ENCODE results near the gene FREM1. TPM values are rescaled to one million over a fixed set of nuclear protein-coding genes. Genes with fewer than 3 reads are reported as not detected.

FREM1 gene
- total RNA-seq, 1 donor from 2014 or later: not detected

DNA sequence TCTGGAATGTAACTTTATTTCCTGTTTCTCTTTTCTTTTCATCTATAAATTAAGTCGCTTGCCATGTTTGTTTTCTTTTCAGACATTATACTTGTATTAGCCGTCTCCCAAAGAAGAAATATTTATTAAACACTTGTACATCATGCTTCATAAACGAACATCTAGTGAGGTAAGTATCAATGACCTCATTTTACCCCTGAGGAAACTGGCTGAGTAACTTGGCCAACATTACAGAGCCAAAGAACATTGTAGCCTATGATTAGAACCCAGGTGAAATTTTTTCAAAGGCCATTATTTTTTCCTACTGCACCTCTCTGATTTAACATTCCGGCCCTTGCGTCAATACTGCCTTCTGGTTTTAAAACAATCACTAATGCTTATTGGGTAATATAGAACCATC lies 4.2 kb downstream of the FREM1 start:
- no peak for ATAC-seq (ENCODE audit: low read depth)
- POLR2A ChIA-PET: no interaction called here
- TF ChIP-seq, protein P1, sequence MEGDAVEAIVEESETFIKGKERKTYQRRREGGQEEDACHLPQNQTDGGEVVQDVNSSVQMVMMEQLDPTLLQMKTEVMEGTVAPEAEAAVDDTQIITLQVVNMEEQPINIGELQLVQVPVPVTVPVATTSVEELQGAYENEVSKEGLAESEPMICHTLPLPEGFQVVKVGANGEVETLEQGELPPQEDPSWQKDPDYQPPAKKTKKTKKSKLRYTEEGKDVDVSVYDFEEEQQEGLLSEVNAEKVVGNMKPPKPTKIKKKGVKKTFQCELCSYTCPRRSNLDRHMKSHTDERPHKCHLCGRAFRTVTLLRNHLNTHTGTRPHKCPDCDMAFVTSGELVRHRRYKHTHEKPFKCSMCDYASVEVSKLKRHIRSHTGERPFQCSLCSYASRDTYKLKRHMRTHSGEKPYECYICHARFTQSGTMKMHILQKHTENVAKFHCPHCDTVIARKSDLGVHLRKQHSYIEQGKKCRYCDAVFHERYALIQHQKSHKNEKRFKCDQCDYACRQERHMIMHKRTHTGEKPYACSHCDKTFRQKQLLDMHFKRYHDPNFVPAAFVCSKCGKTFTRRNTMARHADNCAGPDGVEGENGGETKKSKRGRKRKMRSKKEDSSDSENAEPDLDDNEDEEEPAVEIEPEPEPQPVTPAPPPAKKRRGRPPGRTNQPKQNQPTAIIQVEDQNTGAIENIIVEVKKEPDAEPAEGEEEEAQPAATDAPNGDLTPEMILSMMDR (IDR thresholded peaks at IDR 0.05): no peak
- no peak overlapping the region for H3K4me3 Mint-ChIP-seq
- H3K27me3 Mint-ChIP-seq: no peaks in the 10 kb centered on the region
- no peaks in the 10 kb centered on the region for H3K9me3 Mint-ChIP-seq
- H3K36me3 Mint-ChIP-seq (ENCODE audit: low read depth): no peaks in the 10 kb centered on the region
- CTCF ChIA-PET: no interaction called here
- no peak for DNase-seq
- no peaks in the 10 kb centered on the region for H3K4me1 Mint-ChIP-seq
- intact Hi-C loops (cut with micrococcal nuclease): no loop called here
- no peak overlapping the region for H3K27ac Mint-ChIP-seq

DNA sequence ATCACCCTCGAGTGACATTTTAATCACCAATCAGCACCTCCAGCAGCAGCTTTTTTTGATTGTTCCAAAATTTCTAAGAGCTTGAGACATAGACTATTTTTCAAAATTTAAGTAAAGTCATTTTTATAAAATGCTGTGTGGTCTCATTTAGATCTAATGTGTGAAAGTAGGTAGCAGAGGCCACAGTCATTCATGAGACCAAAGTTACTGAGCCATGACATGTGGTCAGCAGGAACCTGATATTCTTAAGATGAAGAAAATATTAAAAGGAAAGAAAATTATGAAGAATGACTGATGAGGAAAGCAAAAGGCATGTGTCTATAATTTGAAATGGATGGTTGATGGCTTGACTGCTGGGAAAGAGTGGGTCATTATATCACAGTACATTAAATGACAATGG lies 7.2 kb downstream of the FREM1 start:
- H3K4me1 Mint-ChIP-seq: no peaks in the 10 kb centered on the region
- H3K27me3 Mint-ChIP-seq: no peaks in the 10 kb centered on the region
- POLR2A ChIA-PET: no interaction called here
- intact Hi-C loops (cut with micrococcal nuclease): no loop called here
- no peak for DNase-seq
- H3K36me3 Mint-ChIP-seq (ENCODE audit: low read depth): no peaks in the 10 kb centered on the region
- no peak overlapping the region for H3K4me3 Mint-ChIP-seq
- no peak overlapping the region for H3K27ac Mint-ChIP-seq
- ATAC-seq (ENCODE audit: low read depth): no peak
- H3K9me3 Mint-ChIP-seq: no peaks in the 10 kb centered on the region
- TF ChIP-seq, protein P1 (IDR thresholded peaks at IDR 0.05): no peak
- CTCF ChIA-PET: no interaction called here

DNA sequence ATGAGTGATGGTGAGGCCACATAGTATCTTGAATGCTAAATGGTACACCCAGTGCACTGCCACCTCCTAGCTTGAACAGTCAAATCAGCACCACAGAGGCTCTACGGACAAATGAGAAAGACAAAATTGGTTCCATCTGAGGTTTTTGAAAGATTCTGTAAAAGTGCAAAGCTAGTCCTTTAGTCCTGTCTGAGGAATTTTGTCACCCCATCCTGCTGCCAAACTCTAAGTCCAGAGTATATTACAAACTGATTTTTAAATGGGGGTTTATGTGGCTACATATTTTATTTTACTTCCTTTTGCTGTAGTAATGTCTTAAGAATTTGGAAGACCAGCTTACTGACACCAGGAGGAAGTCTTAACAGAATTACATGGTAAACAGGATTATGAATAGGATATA lies 7.7 kb downstream of the FREM1 start:
- no peak overlapping the region for H3K27ac Mint-ChIP-seq
- no peaks in the 10 kb centered on the region for H3K9me3 Mint-ChIP-seq
- POLR2A ChIA-PET: no interaction called here
- no peaks in the 10 kb centered on the region for H3K36me3 Mint-ChIP-seq (ENCODE audit: low read depth)
- CTCF ChIA-PET: no interaction called here
- H3K4me3 Mint-ChIP-seq: no peak overlapping the region
- ATAC-seq (ENCODE audit: low read depth) (no peak), DNase-seq (no peak)
- H3K4me1 Mint-ChIP-seq: no peaks in the 10 kb centered on the region
- no peaks in the 10 kb centered on the region for H3K27me3 Mint-ChIP-seq
- TF ChIP-seq, protein P1 (IDR thresholded peaks at IDR 0.05): no peak
- intact Hi-C loops (cut with micrococcal nuclease): no loop called here

DNA sequence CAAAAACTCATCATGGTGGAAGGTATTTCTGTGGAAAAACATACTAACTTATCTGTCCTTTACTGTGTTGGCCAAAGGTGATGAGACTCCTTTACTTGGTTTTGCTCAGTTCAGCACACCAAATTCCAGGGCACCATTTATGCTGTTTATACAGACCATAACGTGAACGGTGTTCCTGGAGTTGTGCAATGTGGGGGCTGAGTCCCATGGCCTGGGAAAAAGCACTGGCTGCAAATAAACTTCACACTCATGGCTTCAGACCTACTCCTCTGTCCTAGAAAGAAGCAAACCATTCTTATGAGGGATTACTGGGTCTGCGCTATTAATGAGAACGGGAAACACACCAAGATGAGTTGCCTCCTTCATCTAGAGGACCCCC lies 10.4 kb downstream of the FREM1 start:
- no peaks in the 10 kb centered on the region for H3K9me3 Mint-ChIP-seq
- no peak for DNase-seq
- no peak for ATAC-seq (ENCODE audit: low read depth)
- H3K4me3 Mint-ChIP-seq: no peak overlapping the region
- intact Hi-C loops (cut with micrococcal nuclease): no loop called here
- no peak overlapping the region for H3K27ac Mint-ChIP-seq
- peaks cover 3% of the 10 kb centered on the region for H3K27me3 Mint-ChIP-seq
- TF ChIP-seq, protein P1 (IDR thresholded peaks at IDR 0.05): no peak
- H3K36me3 Mint-ChIP-seq (ENCODE audit: low read depth): no peaks in the 10 kb centered on the region
- ChIA-PET POLR2A (no interaction called here), CTCF (no interaction called here)
- H3K4me1 Mint-ChIP-seq: no peaks in the 10 kb centered on the region

DNA sequence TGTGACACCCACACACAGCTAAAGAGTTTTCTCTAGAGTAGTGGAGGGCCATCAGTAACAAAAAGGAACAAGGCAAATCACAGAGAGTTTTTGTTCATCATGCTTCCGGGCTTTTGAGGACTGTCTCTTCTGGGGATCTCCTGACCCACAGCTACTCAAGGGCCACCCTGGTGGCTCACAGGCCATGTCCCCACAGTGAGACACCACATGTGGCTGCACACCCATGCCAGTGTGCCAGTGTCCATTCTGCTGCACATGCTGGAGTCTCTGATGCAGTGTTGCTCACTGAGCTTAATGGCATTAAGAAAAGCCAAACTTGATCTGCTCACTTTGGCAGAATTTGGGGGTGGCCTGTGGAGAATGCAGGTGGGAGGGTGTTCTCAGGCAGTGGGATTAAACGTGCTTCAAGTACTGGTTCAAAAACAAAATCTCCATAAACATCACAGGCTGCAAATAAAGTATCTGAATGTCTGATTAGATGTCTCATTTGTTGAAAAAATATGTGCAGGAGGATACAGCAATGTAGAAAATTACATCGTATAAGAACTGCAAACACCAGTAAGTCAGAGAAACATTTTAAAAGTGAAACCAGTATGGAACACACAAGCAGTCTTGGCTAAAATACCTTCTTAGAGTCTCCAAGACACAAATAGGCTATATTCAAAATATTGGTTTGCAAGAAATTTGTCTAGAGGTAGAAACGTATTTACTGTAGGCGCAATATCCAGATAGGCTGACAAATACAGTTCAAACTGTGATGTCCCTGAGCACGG lies 11.0 kb downstream of the FREM1 start:
- POLR2A ChIA-PET: no interaction called here
- ATAC-seq (ENCODE audit: low read depth) (no peak), DNase-seq (no peak)
- H3K4me3 Mint-ChIP-seq: no peak overlapping the region
- no peak overlapping the region for H3K27ac Mint-ChIP-seq
- CTCF ChIA-PET: no interaction called here
- H3K27me3 Mint-ChIP-seq: peaks cover 3% of the 10 kb centered on the region
- H3K36me3 Mint-ChIP-seq (ENCODE audit: low read depth): no peaks in the 10 kb centered on the region
- intact Hi-C loops (cut with micrococcal nuclease): no loop called here
- H3K9me3 Mint-ChIP-seq: no peaks in the 10 kb centered on the region
- TF ChIP-seq, protein P1 (IDR thresholded peaks at IDR 0.05): no peak
- H3K4me1 Mint-ChIP-seq: no peaks in the 10 kb centered on the region

Data from activated B cell treated with CpG ODN at 0.5 μM for 24 hours (primary cell).